ENCODE results near the gene REV3L.
"Not testable (repeated sequence)": the region's sequence is repeated elsewhere in the genome, so short reads cannot be mapped to it uniquely, and the experiment has no call there.

Gene REV3L, protein sequence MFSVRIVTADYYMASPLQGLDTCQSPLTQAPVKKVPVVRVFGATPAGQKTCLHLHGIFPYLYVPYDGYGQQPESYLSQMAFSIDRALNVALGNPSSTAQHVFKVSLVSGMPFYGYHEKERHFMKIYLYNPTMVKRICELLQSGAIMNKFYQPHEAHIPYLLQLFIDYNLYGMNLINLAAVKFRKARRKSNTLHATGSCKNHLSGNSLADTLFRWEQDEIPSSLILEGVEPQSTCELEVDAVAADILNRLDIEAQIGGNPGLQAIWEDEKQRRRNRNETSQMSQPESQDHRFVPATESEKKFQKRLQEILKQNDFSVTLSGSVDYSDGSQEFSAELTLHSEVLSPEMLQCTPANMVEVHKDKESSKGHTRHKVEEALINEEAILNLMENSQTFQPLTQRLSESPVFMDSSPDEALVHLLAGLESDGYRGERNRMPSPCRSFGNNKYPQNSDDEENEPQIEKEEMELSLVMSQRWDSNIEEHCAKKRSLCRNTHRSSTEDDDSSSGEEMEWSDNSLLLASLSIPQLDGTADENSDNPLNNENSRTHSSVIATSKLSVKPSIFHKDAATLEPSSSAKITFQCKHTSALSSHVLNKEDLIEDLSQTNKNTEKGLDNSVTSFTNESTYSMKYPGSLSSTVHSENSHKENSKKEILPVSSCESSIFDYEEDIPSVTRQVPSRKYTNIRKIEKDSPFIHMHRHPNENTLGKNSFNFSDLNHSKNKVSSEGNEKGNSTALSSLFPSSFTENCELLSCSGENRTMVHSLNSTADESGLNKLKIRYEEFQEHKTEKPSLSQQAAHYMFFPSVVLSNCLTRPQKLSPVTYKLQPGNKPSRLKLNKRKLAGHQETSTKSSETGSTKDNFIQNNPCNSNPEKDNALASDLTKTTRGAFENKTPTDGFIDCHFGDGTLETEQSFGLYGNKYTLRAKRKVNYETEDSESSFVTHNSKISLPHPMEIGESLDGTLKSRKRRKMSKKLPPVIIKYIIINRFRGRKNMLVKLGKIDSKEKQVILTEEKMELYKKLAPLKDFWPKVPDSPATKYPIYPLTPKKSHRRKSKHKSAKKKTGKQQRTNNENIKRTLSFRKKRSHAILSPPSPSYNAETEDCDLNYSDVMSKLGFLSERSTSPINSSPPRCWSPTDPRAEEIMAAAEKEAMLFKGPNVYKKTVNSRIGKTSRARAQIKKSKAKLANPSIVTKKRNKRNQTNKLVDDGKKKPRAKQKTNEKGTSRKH (N-terminal part only)

GRCh38 chr6:111482959-111483735, at the start of gene REV3L:
TSS of gene REV3L (minus strand) at chr6:111483218. CDS start at chr6:111482888, 330 bp downstream.
- peak; percentile 94 for DNase-seq

GRCh38 chr6:111531185-111531584, 48.2 kb upstream of the REV3L start:
- no peak for DNase-seq

- no peak for DNase-seq
Observed at GRCh38 chr6:111530667-111531066, 47.6 kb upstream of the REV3L start.

DNA sequence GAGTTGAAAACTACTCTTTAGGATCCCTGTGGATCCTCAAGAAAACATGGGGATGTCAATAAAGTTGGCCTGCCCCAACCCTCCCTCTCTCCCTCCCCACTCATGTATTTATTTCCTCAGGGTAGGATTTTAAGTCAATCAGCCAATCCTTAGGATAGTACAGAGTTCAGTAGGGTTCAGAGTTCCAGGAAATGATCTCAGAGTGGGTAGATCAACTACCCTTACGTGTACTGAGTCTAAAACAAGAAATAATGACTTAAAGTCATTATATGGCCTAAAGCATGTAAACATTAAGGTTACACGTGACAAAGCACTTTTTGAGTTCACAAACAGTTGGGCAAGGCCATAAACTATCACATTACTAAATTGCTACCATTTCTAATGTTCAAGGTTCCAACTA, 47.2 kb upstream of the REV3L start:
- no peak for DNase-seq

GRCh38 chr6:111527367-111527766, 44.3 kb upstream of the REV3L start:
- no peak for DNase-seq

GRCh38 chr6:111524735-111525134, 41.7 kb upstream of the REV3L start:
- no peak for DNase-seq

DNA sequence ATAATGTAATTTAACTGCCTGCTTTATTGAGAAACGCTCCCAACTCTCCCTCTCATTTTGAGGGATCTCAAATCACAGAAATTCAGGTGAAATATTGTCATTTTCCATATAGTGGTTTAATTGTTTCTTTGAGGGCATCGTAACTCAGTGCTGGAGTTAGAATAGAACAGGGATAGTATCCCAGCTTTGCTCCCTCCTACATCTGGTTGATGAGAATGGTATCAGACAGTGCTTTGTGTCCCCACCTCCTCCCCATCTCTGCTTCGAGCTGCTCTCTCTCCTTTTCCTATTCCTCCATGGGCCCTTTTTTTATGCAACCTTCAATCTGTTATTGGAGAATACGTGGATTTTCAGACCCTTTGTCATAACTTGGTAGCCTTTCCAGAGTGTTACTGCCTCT, 41.2 kb upstream of the REV3L start:
- no peak for DNase-seq

DNA sequence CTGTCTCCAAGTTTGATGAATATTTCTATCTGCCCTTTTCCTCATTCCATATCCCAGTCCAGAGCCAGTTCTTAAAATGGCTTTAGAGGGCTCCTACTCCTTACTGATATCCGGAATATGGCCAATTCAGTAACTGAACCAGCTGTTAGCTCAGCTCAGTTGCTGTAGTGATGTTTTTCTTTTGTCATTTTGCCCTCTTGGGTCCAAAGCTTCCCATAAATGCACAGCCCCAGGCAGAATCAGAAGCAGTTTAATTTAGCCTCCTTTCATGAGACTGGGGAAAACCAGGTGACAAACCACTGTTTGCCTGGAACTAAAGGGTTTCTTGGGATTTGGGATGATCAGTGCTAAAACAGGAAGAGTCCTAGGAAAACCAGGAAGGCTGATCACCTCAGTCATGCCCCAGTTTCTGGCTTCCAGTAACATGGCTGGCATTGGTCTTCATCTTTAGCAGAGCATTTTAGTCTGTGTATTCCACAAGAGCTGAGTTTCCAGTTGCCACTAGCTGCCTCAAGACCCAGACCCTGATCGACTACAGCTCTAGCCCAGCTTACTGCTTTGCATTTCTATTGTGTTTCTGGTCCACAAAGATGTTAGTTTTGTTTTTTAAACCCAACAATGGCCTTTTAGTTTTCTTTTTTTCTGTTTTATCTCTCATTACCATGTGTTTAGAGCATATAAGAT, 40.6 kb upstream of the REV3L start:
- DNase-seq = no peak

- DNase-seq = no peak
Observed at GRCh38 chr6:111522393-111523020, 39.5 kb upstream of the REV3L start.

GRCh38 chr6:111521497-111522270, 38.7 kb upstream of the REV3L start:
- DNase-seq = no peak

GRCh38 chr6:111520524-111520923, 37.5 kb upstream of the REV3L start:
- DNase-seq = no peak

DNA sequence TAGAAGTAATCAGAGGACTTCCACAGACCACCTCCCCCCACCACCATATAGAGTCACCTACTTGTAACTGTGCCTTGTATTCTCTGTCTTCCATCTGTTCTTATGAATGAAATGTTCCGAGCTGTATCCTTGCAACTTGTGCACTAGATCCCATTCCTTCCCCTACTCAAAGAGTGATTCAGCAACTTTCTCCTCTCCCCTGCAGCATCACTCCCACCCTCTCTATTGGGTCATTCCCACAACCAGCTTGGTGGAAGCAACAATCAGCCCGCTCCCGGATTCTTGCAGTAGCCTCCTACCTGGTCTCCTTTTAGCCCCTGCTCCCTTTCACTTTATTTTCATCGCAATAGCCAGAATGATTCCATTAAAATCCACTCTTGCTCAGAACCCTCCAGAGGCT, 34.9 kb upstream of the REV3L start:
- no peak for DNase-seq

DNA sequence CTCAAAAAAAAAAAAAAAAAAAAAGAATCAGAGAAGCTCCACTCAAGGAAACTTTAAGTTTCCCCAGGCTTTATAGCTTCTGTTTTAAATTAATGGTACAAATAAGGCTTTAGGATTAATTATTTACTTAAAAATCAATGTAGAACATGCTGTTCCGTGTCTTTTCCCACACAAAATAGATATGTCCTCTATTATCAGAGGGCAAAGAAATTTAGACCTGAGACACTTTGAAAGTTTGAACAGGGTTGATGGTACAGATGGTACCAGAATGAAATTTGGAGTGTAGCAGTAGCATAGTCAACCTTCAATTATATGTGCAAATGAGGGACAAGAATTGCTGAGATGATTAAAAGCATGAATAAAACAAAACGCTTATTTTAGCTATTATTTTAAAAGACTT, 32.2 kb upstream of the REV3L start:
- DNase-seq = no peak

GRCh38 chr6:111514531-111514930, 31.5 kb upstream of the REV3L start:
- not testable (repeated sequence) for DNase-seq

DNA sequence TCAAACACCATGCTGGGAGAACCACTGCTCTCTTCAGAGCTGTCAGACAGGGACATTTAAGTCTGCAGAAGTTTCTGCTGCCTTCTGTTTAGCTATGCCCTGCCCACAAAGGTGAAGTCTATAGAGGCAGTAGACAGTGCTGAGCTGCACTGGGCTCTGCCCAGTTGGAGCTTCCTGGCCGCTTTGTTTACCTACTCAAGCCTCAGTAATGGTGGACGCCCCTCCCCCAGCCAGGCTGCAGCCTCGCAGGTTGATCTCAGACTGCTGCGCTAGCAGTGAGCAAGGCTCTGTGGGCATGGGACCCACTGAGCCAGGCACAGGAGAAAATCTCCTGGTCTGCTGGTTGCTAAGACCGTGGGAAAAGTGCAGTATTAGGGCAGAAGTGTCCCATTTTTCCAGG, 24.2 kb upstream of the REV3L start:
- not testable (repeated sequence) for DNase-seq

DNA sequence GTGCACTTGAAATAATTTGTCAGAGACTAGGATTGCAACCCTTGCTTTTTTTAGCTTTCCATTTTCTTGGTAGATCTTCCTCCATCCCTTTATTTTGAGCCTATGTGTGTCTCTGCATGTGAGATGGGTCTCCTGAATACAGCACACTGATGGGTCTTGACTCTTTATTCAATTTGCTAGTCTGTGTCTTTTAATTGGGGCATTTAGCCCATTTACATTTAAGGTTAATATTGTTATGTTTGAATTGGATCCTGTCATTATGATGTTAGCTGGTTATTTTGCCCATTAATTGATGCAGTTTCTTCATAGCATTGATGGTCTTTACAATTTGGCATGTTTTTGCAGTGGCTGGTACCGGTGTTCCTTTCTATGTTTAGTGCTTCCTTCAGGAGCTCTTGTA, 22.5 kb upstream of the REV3L start:
- DNase-seq = not testable (repeated sequence)

GRCh38 chr6:111503660-111504059, 20.6 kb upstream of the REV3L start:
- no peak for DNase-seq

GRCh38 chr6:111503194-111503593, 20.2 kb upstream of the REV3L start:
- DNase-seq = no peak

- no peak for DNase-seq
Observed at GRCh38 chr6:111502154-111502553, 19.1 kb upstream of the REV3L start.

DNA sequence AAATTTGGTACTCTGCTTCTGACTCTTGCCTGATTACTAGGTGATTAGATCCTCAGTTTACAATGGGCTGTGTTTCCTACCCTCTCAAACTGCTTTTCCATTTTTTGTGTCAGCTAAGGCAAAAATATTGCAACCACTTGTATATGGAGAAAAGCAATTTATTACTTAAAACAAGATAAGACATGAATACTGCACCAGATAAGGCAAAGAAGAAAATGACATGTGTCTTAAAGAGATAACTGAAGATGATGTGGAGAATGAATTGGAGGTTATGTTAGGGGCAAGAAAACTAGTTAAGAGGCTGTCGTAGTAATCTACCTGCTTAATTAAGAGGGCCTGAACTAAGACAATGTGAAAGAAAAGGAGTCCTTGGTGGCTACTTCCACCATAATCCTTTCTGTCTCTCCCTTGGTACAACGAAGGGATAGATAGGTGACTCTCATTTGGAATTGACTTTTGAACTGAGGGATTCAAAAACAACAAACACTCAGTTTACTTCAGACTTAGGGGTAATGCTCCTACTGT, 16.3 kb upstream of the REV3L start:
- no peak for DNase-seq
